Activated CD4-positive, alpha-beta T cell treated with anti-CD3 and anti-CD28 coated beads, Interleukin-2, Interleukin-4, amounts not matched to agents 100 ng/mL and 50 ng/mL, durations not matched to agents 16 hours and 8 hours (primary cell): ENCODE measurements around the gene KLHL14.
"Not testable (repeated sequence)": the region's sequence is repeated elsewhere in the genome, so short reads cannot be mapped to it uniquely, and the experiment has no call there.

Experiments
- DNase-seq: peaks from one replicate; pipeline ENCODE4 v3.0.0-alpha.2; 2020; ENCODE audit warnings: low spot score

Gene KLHL14

GRCh38 chr18:32772581-32773381 is at the start of gene KLHL14:
Gene KLHL14 (minus strand): TSS chr18:32773023. CDS start chr18:32770591, 2,432 bp downstream.
- no peak for DNase-seq

- DNase-seq: no peak
Measured at GRCh38 chr18:32822197-32822596, 49.4 kb upstream of the KLHL14 start.

GRCh38 chr18:32815881-32816280 is 43.1 kb upstream of the KLHL14 start:
- no peak for DNase-seq

GRCh38 chr18:32812342-32812741 is 39.5 kb upstream of the KLHL14 start:
- no peak for DNase-seq

- DNase-seq: no peak
Measured at GRCh38 chr18:32810314-32810713, 37.5 kb upstream of the KLHL14 start.

DNA sequence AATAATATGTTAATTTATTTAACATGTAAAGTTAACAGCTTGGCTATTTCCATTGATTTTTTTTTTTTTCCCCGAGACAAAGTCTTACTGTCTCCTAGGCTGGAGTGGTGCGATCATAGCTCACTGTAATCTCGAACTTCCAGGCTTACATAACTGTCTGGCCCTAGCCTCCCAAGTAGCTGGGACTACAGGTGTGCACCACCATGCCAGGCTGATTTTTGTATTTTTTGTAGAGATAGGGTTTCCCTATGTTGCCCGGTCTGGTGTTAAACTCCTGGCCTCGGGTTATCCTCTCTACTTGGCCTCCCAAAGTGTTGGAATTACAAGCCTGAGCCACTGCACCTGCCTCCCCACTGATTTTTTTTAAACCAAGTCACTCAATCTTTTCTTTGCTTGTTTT is 32.5 kb upstream of the KLHL14 start:
- no peak for DNase-seq

GRCh38 chr18:32804134-32804888 is 31.5 kb upstream of the KLHL14 start:
- no peak for DNase-seq

GRCh38 chr18:32803568-32803967 is 30.7 kb upstream of the KLHL14 start:
- DNase-seq: no peak

GRCh38 chr18:32802591-32803451 is 30.0 kb upstream of the KLHL14 start:
- no peak for DNase-seq

DNA sequence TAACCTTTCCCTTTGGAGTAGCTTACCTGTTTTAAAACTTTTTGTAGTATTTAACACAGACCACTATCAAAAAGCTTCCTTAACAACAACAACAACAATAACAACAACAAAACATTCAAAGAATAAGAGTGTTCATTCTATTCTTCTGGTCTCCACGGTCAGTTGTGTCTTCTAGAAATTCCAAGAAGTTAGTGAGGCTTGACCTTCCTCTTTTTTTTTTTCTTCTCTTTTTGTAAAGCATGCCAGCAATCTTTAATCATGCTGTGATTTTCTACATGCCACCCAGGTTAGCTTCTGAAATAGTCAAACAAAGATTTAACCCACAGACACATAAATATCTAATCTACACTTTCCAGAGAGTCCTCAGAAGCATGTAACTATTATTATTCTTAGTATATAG is 28.4 kb upstream of the KLHL14 start:
- DNase-seq: no peak

DNA sequence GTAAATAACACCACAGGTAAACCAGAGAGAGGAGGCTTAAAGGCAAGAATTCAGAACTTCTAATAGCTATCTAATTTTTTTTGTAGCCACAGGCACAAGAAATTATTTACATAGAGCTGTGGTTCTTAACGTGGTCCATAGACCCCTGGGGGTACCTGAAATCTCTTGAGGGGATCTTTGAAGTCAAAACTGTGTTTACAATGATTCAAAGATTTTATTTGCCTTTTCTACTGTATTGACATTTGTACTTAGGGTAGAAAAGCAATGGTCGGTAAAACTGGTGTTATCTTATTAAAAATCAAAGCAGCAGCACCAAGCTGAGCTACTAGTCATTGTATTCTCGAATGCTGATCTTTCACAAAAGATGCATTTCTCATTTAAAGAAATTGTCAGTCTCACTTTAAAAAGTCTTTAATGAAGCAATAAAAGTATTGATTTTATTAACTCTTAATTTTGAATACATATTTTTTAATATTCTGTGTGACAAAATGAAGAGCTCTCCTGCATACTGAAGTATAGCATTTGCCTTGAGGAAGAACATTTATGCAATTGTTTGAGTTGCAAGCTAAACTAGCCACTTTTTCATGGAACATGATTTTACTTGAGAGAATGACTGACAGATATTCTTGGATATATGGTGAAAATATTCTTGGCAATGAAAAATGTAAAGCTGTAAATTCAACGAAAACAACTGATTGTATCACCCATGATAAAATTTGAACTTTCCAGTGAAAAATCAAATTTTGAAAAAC is 25.6 kb upstream of the KLHL14 start:
- DNase-seq: no peak

- DNase-seq: not testable (repeated sequence)
Measured at GRCh38 chr18:32794667-32795066, 21.8 kb upstream of the KLHL14 start.

DNA sequence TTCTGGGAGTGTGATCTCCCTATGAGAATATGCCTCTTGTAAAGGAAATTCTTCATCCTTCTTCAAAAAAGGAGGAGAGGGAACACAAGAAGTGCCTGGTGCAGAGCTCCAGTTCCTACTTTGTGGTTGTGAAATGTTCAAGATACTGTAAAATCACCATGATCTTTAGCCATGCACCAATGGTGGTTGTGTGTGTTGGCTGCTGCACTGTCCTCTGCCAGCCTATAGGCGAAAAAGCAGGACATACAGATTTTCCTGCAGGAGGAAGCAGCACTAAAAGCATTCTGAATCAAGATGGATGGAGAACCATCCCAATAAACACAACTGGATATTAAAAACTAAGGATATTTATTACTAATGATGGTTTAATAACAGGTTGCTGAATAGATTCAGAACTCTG is 6.2 kb upstream of the KLHL14 start:
- no peak for DNase-seq

DNA sequence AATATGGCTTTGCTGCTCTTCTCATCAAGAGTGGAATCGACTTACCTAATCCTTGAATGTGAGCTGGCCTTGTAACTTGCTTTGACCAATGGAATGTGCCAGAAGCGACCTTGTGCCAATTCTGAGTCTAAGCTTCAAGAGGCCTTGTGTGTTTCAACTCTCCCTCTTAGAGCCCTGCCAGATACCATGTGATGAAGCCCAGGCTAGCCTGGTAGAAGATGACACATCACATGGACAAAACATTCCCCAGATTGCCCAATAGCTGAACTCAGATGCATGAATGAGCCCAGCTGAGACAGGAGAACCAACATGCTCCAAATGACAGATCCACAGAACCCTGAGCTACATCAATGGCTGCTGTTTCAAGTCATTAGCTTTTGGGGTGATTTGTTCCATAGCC is 4.2 kb upstream of the KLHL14 start:
- no peak for DNase-seq

DNA sequence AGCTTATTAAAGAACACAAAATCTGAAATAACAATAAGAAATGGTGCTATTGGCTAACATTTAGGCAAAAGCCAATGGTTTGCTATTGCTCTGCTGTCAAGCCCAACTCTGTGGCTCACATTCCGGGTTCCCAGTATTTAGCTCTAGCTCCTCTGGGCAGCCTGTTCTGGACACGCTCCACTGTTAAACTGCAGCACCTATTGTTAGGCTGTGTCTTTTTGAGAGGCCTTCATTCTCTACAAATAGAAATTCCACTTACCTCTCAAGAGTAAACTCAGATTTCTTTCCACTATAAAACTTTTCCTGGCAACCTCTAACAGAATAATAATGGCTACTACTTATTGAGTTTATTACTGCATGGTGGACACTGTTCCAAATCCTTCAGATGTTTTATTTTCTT is 3.7 kb upstream of the KLHL14 start:
- no peak for DNase-seq

- no peak for DNase-seq
Measured at GRCh38 chr18:32775628-32776027, 2.8 kb upstream of the KLHL14 start.

- no peak for DNase-seq
Measured at GRCh38 chr18:32773382-32773712, 524 bp upstream of the KLHL14 start.

- no peak for DNase-seq
Measured at GRCh38 chr18:32771871-32772580, 797 bp downstream of the KLHL14 start.

DNA sequence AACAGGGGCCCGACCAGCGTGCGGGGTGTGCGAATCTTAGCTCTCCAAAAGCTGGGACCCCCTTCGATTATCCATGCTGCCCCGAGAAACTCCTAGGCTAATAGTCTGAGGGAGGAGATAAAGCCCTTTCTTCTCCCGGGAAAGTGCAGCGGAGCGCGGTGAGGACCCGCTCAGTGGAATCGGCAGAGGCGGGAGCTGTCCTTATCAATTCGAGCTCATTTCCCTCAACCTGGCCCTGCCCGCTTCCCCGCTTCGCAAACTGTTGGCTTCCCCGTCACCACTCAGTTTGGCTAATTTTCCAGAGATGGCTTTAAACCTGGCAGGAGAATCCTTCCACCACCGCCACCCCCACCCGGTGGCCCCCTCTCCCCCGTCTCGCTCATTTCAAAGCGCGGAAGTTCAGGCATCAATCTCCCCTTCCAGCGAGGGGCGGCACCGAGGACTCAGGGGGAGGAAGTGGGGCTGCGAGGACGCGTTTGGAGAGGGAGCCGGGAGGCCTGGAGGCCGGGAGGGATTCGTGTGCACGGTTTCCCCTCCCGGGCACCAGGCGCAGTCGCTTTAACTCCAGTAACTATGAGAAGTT is 1.6 kb downstream of the KLHL14 start:
- DNase-seq: no peak

- no peak for DNase-seq
Measured at GRCh38 chr18:32770666-32771168, 2.1 kb downstream of the KLHL14 start.
